MV-4-11 (cell line): Measurements from ENCODE around the gene NAA60.

Experiments used
- DNase-seq: peaks from one replicate; lab custom pipeline; 2025; lab: John Stamatoyannopoulos, UW

Gene NAA60

DNA sequence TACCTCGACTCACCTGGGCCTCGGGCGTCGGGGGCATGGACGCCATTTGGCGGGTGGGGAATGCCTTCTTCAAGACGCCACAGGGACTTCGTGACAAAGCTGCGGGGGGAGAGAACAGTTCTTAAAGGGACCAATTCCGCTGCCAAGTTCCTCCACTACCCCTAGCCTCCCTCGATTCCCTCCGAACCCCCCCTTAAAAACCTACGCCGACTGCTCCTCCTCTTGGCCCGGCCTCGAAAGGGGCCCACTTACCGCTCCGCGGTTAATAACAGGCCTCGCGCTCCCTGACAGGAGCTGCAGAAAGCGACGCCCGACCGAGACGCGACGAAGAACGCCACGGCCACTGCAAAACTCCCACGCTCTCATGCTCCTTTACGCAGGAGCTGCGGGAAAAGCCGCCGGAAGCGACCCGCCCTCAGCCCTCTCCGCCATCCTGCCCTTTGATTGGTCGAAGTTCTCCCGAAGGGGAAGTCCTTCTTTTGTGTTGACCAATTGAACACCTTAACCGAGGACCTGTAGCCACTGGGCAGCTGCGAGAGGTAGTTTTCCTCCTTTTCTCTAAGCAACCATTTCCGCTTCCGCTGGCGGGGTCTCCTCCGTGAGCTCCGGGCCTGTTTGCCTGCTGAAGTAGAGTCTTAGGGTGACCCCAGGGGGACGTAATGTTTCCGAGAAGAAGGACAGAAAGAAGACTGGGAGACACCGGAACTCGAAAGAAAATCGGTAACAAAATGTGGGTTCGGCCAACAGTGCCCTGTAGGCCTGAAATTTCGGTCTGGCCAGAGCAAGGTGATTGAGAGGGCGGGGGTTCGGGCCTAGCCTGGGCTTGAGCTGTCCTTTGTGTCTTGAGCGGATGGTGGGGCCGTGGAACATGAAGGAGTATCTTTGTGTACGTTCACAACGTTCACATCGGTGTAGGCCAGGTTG is at the start of gene NAA60, which contains the start of gene ZNF597:
NAA60 (plus strand) TSS at position 573 of the 924 bp plus-strand sequence. CDS start 32,548 bp downstream, outside the sequence.
ZNF597 (minus strand) TSS at position 397 of the 924 bp plus-strand sequence; CDS start at position 46, 351 bp downstream.
- peak; percentile 94 for DNase-seq

- DNase-seq, result no peak
Measured at GRCh38 chr16:3400446-3400778, 43.1 kb upstream of the NAA60 start.

GRCh38 chr16:3400779-3401688 is 42.4 kb upstream of the NAA60 start, which contains the start of the genes ZNF174 and ZSCAN32:
Gene ZNF174, plus strand, starts transcription at chr16:3401215. Its CDS starts 790 bp downstream, at chr16:3402005.
Gene ZSCAN32, minus strand, starts transcription at chr16:3401004. Its CDS starts 3,447 bp downstream, at chr16:3397557.
- DNase-seq, result peak; percentile 99

DNA sequence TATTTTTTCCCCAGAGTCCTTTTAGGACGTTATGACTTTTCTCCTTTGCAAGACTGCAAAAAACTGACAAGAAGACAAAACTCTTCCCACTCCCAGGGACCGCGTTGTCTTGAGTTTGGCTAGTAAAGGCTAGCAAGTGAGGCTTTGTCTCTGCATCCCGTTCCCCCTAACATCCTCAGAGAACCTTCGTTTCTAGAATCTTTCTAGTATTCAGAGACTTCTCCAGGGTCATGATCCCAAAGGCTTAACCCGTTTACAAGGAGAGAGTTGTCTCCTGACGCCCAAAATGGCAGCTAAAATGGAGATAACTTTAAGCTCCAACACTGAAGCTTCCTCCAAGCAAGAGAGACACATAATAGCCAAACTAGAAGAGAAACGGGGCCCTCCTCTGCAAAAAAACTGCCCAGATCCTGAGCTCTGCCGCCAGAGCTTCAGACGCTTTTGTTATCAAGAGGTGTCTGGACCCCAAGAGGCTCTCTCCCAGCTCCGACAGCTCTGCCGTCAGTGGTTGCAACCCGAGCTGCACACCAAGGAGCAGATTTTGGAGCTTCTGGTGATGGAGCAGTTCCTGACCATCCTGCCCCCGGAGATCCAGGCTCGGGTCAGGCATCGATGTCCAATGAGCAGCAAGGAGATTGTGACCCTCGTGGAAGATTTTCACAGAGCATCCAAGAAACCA is 41.6 kb upstream of the NAA60 start:
- DNase-seq, result no peak

DNA sequence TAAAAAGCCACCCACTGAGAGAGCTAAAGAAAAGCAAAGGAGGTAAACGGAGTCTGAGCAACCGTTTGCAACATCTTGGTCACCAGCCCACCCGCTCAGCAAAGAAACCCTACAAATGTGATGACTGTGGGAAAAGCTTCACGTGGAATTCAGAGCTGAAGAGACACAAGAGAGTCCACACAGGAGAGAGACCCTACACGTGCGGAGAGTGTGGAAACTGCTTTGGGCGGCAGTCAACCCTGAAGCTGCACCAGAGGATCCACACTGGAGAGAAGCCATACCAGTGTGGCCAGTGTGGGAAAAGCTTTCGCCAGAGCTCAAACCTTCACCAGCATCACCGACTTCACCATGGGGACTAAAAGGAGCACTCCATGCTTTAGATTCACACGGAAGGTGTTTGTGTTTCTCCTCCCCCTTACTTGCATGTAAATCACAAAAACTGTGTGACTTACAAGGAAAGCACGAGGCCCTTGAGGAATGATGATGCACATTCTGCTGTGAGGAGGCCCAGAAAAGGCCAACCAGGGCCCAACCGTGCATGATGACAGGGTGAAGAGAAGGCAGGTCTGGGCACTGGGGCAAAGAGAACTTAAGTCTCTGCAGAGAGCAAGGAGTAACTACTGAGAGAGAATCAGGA is 34.8 kb upstream of the NAA60 start:
- no peak for DNase-seq

DNA sequence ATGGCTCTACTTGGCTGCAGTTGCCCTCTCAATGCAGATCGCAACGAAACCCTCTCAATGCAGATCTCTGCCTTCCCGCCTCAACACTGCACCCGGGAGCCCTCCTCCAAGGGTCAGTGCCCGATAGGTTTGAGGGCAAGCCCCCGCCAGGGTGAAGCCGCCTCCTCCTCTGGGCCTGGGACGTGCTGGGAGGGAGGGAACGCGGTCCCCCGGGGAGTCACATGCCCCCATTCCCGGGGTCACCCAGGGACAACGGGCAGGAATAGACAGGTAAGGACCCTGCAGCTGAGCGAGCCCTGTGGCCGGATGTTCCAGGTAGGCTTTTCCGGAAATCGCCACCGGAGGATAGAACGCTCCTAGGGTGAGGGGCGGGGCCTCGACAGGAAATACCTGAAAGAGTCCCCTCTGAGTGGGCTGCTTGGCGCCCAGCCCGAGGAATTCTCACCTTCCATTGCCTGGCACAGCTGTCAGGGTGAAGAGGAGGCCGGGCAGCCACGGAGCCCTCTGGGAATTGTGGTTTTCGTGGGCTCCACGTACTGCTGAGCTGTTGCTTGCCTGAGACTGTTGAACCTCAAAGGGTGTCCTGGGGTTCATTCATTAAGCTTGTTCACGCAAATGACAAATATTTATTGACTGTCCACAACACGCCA is 29.6 kb upstream of the NAA60 start:
- DNase-seq, result no peak

GRCh38 chr16:3431779-3432219 is 11.7 kb upstream of the NAA60 start:
- DNase-seq, result peak; percentile 95

DNA sequence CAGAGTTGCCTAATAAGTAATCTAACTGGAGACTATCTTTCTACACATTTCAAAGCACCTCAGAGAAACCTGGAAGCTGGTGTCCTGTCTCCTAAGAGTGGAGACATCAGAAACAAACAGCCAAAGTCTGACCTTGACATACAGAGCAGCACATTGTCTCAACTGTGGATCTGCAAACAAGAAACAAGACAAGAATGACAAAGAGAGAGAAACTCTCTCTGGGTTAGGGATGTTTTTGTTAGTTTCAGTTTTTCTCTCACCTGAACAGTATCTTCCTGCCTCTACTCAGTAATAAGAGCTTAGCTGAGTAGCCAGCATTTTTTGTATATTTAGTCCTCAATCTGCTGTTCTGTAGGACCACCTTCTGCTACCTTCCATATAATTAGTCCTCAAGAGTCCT is 9.1 kb upstream of the NAA60 start:
- DNase-seq, result no peak

- no peak for DNase-seq
Measured at GRCh38 chr16:3439637-3440036, 3.8 kb upstream of the NAA60 start.

DNA sequence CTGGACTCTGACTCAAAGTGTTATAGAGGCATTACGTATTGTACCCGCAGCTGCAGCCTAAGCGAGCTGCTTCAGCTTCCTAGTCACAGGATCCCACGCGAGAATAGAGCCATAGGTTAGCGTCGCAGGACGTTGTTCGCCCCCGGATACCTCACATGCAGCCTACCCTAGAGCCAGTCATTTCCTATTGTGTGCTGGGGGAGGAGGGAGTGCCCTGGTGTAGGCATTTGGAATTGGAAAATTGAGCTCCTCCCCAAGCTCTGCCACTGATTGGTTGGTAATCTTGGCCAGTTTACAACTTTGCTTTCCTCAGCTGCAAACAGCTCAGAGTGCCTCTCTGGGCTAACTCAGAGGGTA is 530 bp downstream of the NAA60 start:
- DNase-seq, result peak; percentile 37

DNA sequence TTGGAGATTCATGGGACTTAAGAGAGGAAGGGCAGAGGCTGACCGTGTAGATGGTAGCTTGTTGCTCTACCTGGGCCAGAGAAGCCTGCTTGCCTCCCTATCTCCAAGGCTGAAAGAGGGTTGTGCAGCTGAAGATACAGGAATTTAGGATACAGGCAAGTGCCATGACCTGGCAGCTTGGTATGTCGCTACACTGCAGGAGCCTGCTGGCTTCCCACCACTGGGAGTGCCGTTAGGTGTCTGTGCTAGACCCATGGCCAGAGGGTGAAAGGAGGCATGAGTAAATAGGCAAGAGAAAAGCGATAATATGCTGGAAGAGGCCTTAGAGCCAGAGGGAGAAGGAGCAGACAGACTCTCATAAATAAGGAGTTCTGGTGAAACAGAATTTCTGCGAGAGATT is 10.6 kb downstream of the NAA60 start:
- DNase-seq, result no peak

- DNase-seq, result peak; percentile 55
Measured at GRCh38 chr16:3454631-3455147, 11.2 kb downstream of the NAA60 start.

DNA sequence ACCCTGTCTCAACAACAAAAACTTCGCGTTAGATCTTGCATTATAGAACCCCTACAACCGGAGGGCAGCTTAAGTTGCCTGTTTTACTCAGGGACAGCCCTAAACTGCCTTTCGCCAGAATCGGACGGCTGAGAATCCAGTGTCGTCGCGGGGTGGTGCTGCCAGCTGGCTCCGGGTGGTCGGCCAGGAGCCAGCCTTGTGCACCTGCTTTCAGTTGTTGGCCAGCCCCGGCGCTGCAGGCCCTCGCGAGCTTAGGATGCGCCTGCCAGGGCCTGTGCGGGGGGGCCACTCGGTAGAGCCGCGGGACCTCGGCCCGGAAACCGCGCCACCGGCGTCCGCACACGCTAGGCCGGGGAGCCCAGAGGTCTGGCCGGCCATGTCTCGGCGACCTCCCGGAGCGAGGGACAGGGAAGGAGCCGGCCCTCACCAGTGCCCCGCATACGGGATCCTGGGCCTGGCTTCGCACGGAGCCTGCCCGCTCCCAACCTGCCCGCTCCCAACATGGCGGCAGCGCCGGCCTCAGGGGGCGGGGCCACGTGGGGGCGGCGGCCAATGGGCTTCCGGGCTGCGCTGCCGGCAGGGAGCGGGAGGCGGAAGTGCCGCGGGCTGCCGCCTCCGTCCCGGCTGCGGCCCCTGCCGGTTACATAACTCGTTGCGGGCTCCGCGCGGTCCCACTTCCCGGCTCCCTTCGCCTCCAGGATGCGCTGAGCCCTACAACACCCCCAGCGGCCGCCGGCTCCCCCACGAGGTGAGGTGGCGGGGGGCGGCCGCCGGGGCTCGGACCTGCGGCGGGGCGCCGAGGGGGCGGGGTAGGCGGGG is 14.2 kb downstream of the NAA60 start:
- peak; percentile 82 for DNase-seq

GRCh38 chr16:3458278-3458851 is 14.9 kb downstream of the NAA60 start:
- no peak for DNase-seq

- peak; percentile 31 for DNase-seq
Measured at GRCh38 chr16:3458852-3459361, 15.4 kb downstream of the NAA60 start.

GRCh38 chr16:3459401-3460090 is 16.1 kb downstream of the NAA60 start:
- no peak for DNase-seq

DNA sequence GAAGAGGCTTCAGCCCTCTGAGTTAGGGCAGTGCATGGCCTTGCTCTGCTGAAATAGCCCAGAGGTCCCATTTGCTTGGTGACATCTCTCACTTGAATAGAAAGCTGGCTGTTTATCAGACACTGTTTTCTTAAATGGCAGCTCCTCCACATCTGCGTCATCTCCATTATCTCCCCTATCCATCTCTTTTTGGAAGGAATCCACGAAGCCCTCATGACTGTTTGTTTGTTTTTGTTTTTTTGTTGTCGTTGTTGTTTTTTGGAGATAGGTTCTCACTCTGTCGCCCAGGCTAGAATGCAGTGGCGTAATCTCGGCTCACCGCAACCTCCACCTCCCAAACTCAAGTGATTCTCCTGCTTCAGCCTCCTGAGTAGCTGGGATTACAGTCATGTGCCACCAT is 16.6 kb downstream of the NAA60 start:
- DNase-seq, result no peak

GRCh38 chr16:3460585-3460984 is 17.1 kb downstream of the NAA60 start:
- DNase-seq, result no peak

- DNase-seq, result no peak
Measured at GRCh38 chr16:3461151-3461550, 17.7 kb downstream of the NAA60 start.
